ENCODE measurements around the gene PTPRN.
"Not testable (repeated sequence)": the region's sequence is repeated elsewhere in the genome, so short reads cannot be mapped to it uniquely, and the experiment has no call there.

Gene PTPRN

DNA sequence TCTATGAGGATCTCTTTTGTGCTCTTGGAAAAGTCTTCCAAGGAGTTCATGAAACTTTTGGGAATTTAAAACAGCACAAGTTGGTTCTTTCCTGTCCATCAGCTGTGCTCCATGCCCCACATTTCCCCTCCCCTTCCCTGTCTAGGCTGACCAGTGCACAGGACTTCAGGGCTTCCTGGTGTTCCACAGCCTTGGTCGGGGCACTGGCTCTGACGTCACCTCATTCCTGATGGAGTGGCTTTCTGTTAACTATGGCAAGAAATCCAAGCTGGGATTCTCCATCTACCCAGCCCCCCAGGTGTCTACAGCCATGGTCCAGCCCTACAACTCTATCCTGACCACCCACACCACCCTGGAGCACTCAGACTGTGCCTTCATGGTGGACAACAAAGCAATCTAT lies 38.2 kb downstream of the PTPRN start:
- no peak for FAIRE-seq
- no peak for DNase-seq (ENCODE audit: low spot score)

DNA sequence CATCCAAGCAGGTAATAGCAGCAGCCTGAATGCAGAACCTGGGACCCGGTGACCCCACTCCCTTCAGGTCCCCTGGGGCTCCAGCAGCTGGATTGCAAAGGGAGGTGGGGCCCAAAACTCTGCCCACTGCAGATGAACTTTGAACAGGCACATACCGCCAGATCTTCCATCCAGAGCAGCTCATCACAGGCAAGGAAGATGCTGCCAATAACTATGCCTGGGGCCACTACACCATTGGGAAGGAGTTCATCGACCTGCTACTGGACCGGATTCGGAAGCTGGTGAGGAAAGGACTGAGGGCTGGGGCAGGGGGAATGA lies 39.2 kb downstream of the PTPRN start:
- FAIRE-seq: no peak

DNA sequence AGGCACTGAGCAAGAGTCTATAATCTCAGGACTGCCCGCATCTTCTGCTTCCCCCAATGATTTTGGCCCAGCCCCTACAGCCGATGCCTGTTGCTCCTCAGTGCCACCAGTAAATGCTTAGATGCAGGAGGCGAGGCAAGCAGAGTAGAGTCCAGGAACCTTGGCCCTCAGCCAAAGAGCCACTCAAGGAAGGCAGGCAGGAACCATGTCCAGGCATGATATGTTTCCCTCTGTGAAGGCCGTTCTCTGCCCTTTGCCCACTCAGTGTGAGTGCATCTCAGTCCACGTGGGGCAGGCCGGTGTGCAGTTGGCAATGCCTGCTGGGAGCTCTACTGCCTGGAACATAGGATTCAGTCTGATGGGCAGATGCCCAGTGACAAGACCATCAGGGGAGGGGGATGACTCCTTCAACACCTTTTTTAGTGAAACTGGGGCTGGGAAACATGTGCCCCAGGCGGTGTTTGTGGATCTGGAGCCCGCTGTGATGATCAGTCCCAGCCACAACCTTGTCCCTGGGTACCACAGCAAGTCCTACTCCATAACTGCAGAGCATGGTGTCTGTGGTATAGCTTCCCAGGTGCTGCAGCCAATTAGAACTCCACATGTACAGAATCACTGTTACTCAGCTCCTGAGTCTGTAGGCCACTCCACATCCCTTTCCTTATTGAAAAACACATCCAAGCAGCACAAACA lies 39.7 kb downstream of the PTPRN start:
- no peak for DNase-seq (ENCODE audit: low spot score)

More for the DNA sequence above, 39.2 kb downstream of the PTPRN start:
- DNase-seq (ENCODE audit: low spot score): no peak

DNA sequence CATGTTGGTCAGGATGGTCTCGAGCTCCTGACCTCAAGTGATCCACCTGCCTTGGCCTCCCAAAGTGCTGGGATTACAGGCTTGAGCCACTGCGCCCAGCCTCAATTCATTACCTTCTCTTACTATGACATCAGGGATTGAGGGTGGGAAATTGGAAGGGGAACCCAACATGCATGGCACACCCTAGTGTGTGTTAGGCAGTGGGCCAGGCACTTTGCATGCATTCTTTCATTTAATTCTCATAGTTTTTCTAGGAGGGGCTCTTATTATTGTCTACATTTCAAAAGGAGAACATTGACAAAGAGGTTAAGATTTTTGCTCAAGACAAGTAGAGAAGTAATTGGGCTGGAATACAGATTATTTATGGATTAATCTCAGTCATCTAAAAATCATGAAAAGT lies 40.9 kb downstream of the PTPRN start:
- no peak for DNase-seq (ENCODE audit: low spot score)
- FAIRE-seq: no peak

More for the DNA sequence above, 39.7 kb downstream of the PTPRN start:
- FAIRE-seq: no peak

DNA sequence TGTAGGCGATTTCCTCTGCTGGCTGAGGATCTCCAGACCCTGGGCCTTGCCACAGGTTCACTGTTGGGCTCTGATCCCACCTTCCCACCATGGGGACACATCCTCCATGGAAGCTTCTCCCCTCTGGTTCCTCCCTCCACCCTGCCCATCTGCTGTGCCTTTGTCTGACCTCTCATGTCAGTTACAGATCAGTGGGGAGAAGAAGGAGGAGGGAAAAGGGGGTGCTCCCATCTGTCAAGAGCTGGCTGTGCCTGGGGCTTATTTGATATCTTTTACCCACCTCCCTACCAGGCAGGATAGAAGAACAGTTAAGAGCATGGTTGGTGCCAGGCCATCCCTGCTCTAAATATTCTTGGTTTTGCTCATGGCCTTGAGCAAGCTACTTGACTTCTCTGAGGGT lies 42.3 kb downstream of the PTPRN start:
- FAIRE-seq (no peak), DNase-seq (ENCODE audit: low spot score) (no peak)

DNA sequence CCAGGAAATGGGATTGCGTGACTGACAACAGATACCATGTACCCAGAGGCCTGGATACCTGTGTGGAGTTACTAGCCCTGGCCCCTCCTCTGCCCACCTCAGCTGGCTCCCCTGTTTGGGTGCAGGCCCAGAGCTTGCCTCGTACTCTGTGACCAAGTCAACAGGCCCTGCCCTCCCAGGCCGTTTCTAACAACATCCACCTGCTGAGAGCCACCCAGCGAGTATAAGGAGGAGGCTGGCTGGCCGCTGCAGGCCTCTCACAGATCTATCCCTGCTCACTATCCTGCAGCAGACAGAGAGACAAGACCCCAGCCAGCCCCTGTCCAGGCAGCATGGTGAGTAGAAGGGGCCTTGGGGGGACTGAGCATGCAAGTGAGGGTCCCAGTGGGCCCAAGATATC lies 43.0 kb downstream of the PTPRN start:
- FAIRE-seq: no peak
- DNase-seq (ENCODE audit: low spot score): no peak

DNA sequence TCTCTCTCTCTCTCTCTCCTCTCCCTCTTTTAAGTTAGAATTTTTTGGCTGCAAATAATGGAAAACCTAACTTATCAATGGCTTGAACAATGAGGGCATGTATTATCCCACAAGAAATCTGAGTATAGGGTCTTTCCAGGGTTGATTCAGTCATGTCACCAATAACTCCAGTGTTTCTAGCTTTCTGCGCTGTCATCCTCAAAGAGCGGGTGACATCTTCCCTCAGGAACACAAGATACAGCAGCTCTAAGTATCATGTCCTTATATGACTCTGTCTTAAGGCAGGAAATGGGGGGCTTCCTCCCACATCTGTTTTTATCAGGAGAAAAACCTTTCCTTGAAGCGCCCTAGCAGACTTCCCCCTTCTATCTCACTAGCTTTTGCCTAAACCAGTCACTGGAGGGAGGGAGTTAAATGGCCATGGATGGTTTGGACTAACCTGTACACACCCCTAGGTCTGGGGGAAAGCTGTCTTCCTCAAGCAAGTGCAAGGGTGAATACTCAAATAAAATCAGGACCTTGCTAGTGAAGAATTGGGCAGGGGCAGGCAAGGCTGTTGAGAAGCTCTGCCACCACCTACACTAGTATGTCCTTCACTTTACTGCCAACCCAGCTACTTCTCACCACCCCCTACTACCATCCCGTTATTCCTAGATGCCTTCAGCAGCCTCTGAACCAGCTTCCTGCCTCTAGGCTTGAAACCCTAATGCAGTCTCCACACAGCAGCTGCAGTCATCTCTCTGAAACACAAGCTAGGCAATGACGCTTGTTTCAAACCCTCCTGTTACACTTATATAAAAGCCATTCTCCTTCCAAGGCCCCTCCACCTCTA lies 48.0 kb downstream of the PTPRN start:
- no peak for DNase-seq (ENCODE audit: low spot score)

DNA sequence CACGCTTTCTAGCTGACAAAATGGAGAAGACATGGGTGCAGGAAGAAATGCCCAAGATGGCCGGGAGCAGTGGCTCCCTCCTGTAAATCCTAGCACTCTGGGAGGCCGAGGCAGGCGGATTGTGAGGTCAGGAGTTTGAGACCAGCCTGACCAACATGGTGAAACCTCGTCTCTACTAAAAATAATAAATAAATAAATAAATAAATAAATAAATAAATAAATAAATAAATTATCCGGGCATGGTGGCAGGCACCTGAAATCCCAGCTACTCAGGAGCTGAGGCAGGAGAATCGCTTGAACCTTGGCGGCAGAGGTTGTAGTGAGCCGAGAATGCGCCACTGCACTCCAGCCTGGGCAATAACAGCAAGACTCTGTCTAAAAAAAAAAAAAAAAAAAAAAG lies 50.3 kb downstream of the PTPRN start:
- not testable (repeated sequence) for DNase-seq (ENCODE audit: low spot score); FAIRE-seq

More for the DNA sequence above, 48.0 kb downstream of the PTPRN start:
- no peak for FAIRE-seq

DNA sequence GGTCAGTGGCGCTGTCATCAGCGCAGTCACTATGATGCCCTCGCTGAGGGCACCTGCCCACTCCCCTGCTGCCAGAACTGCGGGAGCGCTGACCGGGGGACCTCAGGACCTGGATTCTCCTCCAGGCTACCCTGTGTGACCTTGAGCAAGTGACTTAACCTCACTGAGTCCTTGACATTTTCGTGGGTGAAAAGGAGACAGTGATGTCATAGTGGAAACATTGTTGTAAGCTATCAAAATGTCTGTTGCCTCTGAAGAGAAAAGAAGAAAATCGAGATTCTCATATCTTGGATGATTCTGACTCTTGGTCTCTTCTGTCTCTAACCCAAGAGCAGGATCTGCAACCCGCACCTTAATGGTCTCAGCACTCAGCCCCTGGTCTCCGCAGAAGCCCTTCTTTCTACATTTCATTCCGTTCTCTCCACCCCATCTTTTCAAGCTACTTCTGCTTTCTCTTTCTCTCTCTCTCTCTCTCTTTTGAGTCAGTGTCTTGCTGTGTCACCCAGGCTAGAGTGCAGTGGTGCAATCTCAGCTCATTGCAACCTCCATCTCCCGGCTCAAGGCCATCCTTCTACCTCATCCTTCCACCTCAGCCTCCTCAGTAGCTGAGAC lies 54.5 kb downstream of the PTPRN start:
- no peak for FAIRE-seq
- no peak for DNase-seq (ENCODE audit: low spot score)

DNA sequence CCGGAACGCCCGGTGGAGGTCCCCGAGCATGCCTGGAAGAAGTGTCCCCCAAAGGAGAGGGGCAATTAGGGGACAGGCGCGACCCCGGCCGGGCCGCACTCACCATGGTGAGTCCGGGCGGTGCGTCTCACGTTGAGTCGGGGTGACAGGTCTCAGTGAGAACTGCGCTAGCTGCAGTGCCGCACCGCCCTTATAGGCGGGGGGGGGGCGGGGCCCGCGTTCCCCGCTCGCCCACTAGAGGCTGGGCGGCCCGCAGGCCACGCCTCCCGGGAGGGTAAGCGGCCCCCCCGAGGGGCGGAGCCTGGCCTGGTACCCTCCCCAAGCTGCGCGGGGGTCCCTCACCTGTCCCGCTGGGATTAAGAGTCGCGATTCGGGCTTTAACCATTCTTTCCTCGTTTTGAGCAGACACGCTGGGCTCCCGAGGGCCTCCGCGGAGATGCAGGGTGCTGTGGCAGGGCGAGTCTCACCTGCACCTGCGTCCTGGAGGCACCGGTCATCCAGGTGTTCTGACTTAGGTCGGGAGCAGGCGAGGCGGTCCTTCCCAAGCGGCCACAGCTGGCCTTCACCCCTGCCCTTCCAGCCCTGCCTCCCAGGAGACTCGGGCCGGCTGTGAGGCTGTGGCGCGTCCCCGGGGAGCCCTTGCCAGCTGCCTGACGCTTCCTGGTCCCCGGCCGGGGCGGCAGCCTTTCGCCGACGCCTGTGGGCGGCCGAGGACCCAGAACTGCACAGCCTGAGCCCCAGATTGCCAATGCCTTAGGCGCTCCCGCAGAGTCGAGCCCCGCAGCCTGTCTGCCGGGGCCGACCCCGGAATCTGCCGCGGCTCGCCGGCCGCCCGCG lies 55.2 kb downstream of the PTPRN start, which contains the start of gene TUBA4A:
Gene TUBA4A, minus strand, starts transcription at position 166 of the 837 bp plus-strand sequence. Its CDS starts 60 bp downstream, at position 106.
- FAIRE-seq: no peak

DNA sequence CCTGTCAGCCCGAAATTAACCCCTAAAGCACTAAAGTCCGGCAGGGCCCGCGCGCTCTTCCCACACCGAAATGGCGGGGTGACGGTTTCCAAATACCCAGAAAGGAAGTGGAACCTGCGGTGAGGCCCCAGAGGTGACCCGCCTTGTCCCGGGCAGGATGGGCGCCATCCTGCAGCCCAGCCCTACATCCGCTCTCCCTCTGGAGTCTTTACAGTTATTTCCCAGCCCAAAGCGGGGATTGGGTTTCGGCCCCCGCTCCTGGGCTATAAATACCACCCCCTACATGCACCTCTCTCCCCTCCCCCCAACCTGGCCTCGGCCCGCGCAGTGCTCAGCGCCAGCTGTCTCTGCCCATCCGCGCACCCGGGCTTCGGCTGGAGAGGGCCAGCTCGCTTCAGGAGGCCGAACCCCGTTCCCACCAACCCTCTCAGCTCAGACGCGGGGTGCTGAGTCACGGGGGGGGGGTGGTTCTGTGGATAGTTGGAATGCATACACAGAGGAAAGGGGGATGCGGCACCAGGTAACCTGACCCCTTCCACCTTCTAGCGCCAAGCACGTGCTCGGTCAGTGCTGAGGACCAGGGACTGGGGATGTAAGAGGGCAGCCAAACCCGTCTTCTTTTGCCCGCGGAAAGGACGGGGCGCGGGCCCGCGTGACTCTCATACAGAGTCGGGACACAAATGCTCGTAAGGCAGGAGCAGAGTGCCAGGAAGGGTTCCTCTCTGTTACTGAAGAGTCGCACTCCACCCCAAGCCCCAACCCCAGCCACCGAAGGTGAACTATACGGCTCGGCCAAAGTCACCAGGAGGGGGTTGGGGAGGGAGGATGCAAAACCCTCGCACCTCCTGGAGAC lies 56.1 kb downstream of the PTPRN start, which contains the start of gene TUBA4B:
Gene TUBA4B, plus strand, starts transcription at position 344 of the 853 bp plus-strand sequence. Its CDS starts 165 bp downstream, at position 509.
- FAIRE-seq (no peak), DNase-seq (ENCODE audit: low spot score) (peak; percentile 39)

More for the DNA sequence above, 55.2 kb downstream of the PTPRN start, which contains the start of gene TUBA4A:
- DNase-seq (ENCODE audit: low spot score): peak; percentile 56

DNA sequence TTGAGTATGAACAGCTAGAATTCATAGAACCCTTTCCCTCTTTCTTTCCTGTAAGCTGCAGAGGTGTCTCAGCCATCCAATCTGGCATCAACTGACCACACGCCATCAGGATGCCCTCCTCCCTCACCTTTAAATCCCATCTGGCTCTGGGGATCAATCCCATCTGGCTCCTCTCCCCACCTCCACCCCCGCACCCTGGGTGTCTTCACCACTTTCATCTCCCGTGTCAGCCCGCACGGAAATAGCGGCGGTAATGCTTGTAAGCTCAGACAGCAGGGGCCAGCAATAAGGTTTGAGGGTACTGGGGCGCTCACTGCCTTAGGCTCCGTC lies 56.7 kb downstream of the PTPRN start:
- FAIRE-seq (no peak), DNase-seq (ENCODE audit: low spot score) (no peak)

DNA sequence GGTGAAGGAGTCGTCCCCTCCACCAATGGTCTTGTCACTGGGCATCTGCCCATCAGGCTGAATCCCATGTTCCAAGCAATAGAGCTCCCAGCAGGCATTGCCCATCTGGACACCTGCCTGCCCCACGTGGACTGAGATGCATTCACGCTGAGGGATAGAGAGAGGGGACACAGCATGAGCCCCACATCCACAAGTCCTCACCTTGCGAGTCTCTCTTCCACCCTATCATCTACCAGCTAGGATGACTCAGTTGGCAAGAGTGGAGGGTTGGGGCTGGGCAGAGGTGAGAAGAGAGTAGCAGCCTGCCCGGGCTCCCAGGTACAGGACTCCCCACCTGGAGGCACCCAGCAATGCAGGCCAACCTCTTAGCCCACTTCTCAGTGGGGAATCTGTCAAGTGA lies 57.1 kb downstream of the PTPRN start:
- FAIRE-seq (no peak), DNase-seq (ENCODE audit: low spot score) (peak; percentile 29)

DNA sequence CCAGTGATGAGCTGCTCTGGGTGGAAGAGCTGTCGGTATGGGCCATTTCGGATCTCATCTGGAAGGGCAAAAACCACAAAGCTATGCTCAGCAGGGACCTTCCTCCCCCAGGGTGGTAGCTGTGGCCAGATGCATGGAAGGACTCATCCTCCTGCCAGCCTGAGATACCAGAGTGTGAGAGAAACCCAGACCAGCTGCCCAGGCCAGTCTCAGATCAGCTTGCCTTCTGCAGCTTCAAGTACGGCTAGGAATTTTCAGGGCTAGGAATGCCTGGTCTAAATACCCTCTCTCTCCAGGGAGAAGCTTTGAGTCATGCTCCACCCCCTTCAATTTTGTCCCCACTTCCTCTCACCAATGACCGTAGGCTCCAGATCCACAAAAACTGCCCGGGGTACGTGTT lies 57.5 kb downstream of the PTPRN start:
- FAIRE-seq (peak; percentile 70), DNase-seq (ENCODE audit: low spot score) (peak; percentile 69)

DNA sequence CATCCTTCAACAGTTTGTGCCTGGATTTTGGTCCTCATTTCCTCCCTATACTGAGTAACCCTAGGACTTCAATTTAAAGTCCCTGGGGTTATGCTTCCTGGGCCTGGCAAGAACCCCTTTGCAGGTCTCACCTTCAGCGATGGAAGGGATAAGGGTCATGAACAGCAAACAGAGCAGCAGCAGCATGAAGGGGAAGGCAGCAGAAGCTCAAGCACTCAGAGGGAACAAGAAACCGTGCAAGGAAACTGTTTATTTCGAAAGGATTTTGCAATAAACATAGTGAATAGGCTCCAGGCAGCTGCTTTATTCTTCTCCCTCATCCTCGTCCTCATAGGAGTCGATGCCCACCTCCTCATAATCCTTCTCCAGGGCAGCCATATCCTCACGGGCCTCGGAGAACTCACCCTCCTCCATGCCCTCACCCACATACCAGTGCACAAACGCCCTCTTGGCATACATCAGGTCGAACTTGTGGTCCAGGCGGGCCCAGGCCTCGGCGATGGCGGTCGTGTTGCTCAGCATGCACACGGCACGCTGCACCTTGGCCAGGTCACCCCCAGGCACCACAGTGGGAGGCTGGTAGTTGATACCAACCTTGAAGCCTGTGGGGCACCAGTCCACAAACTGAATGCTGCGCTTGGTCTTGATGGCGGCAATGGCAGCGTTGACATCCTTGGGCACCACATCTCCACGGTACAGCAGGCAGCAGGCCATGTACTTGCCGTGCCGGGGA lies 59.0 kb downstream of the PTPRN start:
- no peak for FAIRE-seq

DNA sequence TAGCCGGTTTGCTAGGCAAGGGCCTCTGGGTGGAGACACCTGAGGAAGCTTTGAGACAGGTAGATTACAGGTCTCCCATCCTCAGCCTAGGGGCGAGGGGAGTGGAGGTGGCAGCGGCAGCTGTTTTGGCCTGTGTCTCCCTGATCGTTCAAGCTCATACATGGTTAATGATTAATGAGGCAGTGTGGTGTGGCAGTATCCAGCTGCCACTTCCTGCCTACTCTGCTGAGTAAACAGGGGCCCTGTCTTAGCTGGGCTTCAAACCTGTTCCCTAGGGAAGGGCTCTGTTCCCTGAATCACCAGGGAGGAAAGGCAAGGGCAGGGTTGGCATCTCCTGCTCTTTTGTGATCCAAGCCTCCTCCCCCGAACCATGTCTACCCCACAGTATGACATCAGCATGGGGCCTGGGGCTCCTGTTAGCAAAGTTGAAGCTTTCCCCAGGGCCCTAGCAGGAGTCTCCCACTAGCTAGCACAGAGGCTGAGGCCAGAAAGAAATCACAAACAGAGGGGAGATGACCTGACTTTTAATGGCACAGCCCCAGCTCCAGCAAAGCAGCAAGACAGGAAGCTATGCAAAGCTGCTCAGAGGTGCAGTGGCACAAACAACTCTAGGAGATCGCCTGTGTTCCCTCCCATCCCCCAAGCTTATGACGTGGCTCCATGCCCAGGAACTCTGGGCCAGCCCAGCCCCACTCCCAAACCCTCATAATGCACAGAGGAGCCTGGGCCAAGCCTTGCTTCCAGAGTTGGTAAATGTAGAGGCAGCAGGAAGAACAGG lies 59.8 kb downstream of the PTPRN start:
- FAIRE-seq (peak; percentile 89), DNase-seq (ENCODE audit: low spot score) (peak; percentile 97)

More for the DNA sequence above, 59.0 kb downstream of the PTPRN start:
- DNase-seq (ENCODE audit: low spot score): no peak

DNA sequence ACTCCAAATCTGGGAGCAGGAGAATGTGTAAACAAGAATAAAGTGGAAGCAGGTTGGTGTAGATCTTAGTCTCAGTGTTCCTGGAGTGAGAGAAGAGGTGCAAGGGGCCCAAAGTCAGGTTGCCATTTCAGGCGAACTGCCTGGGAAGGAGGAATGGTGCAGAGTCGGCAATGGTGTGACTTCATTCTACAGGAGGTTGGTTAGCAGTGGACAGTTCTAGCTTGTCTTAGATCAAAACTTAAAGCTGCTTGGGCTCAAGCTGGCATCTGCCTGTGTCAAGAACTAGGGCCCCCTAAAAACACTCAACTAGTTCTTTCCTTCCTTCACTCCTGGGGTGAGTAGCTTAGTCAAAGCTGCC lies 60.4 kb downstream of the PTPRN start:
- DNase-seq (ENCODE audit: low spot score): no peak

DNA sequence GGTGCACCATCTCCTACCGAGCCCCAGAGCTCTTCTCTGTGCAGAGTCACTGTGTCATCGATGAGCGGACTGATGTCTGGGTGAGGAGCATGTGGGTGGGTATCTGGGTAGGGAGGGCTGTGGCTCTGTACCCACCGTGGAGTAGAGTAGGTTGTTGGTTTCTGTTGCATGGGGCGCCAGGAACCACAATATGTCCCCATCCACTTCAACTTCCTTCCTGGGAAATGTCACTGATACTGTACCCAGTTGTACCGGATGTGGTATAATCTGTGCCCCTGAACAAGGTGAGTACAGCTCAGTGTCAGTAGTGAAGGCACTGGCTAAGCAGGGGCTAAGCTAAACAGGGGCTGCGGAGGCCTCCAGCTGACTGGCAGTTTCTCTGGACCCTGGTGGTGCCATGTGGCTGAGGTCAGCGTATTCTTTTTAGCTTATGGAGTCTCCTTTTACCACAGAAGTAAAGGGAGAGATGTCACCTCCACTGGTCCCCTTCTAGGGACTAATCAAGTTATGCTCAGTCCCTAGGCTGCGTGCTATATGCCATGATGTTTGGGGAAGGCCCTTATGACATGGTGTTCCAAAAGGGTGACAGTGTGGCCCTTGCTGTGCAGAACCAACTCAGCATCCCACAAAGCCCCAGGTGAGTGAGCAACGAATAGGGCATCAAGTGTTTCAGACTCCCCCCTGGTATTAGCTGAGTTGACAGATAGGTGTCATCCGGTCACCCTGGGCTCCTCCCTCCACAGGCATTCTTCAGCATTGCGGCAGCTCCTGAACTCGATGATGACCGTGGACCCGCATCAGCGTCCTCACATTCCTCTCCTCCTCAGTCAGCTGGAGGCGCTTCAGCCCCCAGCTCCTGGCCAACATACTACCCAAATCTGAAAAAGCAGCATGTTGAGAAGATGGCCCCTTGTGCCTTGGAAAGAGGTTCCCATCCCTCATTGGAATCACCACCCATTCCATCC lies 61.2 kb downstream of the PTPRN start:
- no peak for FAIRE-seq
- DNase-seq (ENCODE audit: low spot score): no peak

More for the DNA sequence above, 60.4 kb downstream of the PTPRN start:
- no peak for FAIRE-seq
